Stimulated activated CD8-positive, alpha-beta memory T cell treated with anti-CD3 and anti-CD28 coated beads, Interleukin-4, amount 100 ng/mL, for 4 hours (primary cell): ENCODE data around the gene STRN3.
"Not testable (repeated sequence)": the region's sequence is repeated elsewhere in the genome, so short reads cannot be mapped to it uniquely, and the experiment has no call there.

Experiments
- DNase-seq, 2 donors: peaks; one replicate each; pipeline ENCODE4 v3.0.0-alpha.2; 2020; ENCODE audit warnings: low read depth in 2 of 2, low spot score in 1 of 2

Gene STRN3

GRCh38 chr14:30972882-30973582, 53.1 kb downstream of the STRN3 start:
- DNase-seq: no peak

GRCh38 chr14:30972036-30972732, 54.0 kb downstream of the STRN3 start:
- not testable (repeated sequence) for DNase-seq

- no peak for DNase-seq
Measured at GRCh38 chr14:30971586-30971985, 54.6 kb downstream of the STRN3 start.

GRCh38 chr14:30969796-30970195, 56.4 kb downstream of the STRN3 start:
- DNase-seq: not testable (repeated sequence)

- not testable (repeated sequence) for DNase-seq
Measured at GRCh38 chr14:30967364-30968098, 58.6 kb downstream of the STRN3 start.

GRCh38 chr14:30966415-30967363, 59.5 kb downstream of the STRN3 start:
- no peak for DNase-seq

- not testable (repeated sequence) for DNase-seq
Measured at GRCh38 chr14:30965861-30966260, 60.3 kb downstream of the STRN3 start.

- not testable (repeated sequence) for DNase-seq
Measured at GRCh38 chr14:30962537-30962936, 63.6 kb downstream of the STRN3 start.

GRCh38 chr14:30961330-30961729, 64.8 kb downstream of the STRN3 start:
- no peak for DNase-seq

- DNase-seq: no peak
Measured at GRCh38 chr14:30960216-30960615, 66.0 kb downstream of the STRN3 start.

- no peak for DNase-seq
Measured at GRCh38 chr14:30958555-30959407, 67.4 kb downstream of the STRN3 start.

GRCh38 chr14:30957813-30958370, 68.3 kb downstream of the STRN3 start:
- no peak for DNase-seq

GRCh38 chr14:30949651-30950050, 76.5 kb downstream of the STRN3 start:
- DNase-seq: no peak

- DNase-seq: no peak
Measured at GRCh38 chr14:30943694-30944093, 82.5 kb downstream of the STRN3 start.

- DNase-seq: no peak
Measured at GRCh38 chr14:30940886-30941285, 85.3 kb downstream of the STRN3 start.

GRCh38 chr14:30938617-30939016, 87.6 kb downstream of the STRN3 start:
- no peak for DNase-seq

- no peak for DNase-seq
Measured at GRCh38 chr14:30935445-30935844, 90.7 kb downstream of the STRN3 start.

GRCh38 chr14:30933937-30934336, 92.2 kb downstream of the STRN3 start:
- not testable (repeated sequence) for DNase-seq

GRCh38 chr14:30928462-30928861, 97.7 kb downstream of the STRN3 start:
- DNase-seq: no peak

- no peak for DNase-seq
Measured at GRCh38 chr14:30925254-30925653, 100.9 kb downstream of the STRN3 start.
